Medulla oblongata (tissue), 1 donor: ENCODE data around the gene DMRT1.
"Not testable (repeated sequence)": the region's sequence is repeated elsewhere in the genome, so short reads cannot be mapped to it uniquely, and the experiment has no call there.

Experiments
- DNase-seq: peaks from one replicate; pipeline ENCODE4 v3.0.0-alpha.2; 2015; ENCODE audit errors: extremely low spot score

The DMRT1 gene

GRCh38 chr9:995781-996180, 154.3 kb downstream of the DMRT1 start:
- DNase-seq = no peak

DNA sequence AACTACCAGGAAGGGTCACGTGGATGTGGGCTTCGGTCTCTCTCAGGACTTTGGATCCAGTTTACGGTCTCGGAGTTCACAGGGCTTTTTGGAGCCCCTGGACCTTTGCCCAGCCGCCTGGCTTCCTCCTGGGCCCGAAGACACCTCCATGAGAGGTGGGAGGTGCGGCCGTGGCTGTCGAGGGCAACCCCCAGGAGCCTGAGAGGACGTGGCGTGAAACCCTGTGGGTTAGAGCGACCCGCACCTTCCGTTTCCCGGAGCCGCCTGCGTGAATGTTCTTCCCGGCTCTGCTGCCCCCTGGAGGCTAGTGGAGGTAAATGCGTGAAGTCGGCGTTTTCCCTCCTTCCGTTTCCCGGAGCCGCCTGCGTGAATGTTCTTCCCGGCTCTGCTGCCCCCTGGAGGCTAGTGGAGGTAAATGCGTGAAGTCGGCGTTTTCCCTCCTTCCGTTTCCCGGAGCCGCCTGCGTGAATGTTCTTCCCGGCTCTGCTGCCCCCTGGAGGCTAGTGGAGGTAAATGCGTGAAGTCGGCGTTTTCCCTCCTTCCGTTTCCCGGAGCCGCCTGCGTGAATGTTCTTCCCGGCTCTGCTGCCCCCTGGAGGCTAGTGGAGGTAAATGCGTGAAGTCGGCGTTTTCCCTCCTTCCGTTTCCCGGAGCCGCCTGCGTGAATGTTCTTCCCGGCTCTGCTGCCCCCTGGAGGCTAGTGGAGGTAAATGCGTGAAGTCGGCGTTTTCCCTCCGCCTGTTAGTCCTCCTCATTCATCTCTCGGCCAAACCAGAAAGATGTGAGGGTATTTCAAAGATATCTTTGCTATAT, 157.0 kb downstream of the DMRT1 start:
- DNase-seq = not testable (repeated sequence)

- DNase-seq = no peak
These were observed 160.3 kb downstream of the DMRT1 start for GRCh38 chr9:1001838-1002237.

- no peak for DNase-seq
These were observed 161.2 kb downstream of the DMRT1 start for GRCh38 chr9:1002678-1003077.

DNA sequence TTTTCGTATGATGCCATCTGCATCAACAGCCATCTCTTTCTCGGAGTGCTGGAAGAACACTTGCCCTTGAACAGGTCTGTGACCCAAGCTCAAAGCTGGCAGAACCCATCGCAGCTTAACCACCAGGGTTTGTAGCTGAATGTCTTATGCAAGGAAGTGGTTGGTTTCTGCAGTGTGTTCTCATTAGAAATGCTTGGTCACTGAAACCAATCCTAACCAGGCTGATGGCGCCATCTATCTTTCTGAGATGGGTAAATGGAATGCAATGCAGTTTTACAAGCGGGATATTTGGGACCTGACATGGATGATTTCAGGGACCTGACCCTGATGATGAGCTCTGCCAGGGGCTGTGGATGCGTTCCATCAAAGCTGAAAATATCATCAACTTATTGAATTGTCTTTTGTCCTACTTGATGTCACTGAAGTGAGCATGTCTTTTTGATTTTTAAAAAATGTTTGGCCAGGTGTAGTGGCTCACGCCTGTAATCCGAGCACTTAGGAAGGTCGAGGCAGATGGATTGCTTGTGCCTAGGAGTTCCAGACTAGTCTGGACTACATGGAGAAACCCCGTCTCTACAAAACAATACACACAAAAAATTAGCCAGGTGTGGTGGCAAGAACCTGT, 163.7 kb downstream of the DMRT1 start:
- peak; percentile 79 for DNase-seq

DNA sequence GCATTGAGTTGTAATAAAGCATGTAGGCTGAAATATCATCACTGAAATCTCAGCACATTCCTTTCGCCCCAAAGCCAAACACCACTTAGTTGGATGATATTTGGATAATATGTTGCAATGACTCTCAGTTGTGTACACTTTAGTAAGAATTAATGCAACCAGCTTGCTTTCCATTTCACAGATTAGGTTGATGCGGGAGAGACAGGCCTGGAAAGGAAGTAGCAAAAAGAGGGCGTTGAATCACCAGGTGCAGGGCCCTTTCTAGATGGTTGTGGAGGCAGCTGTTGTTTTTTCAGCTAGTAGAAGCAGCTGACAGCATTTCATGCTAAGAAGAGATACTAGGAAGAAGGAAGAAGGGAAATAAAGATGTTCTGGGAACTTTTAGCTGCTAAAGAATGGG, 165.8 kb downstream of the DMRT1 start:
- no peak for DNase-seq

DNA sequence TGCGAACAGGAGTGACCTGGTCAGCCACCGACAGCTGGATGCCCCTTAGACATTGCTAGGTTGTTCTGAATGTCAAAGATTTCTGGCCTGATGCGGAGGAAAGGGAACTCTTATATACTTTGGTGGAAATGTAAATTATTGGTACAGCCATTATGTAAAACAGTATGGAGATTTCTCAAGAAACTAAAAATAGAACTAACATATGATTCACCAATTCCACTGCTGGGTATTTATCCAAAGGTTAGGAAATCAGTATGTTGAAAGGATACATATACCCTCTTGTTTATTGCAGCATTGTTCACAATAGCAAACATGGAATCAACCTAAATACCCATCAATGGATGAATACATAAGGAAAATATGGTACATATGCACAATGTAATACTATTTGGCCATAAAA, 166.7 kb downstream of the DMRT1 start:
- DNase-seq = no peak

- peak; percentile 93 for DNase-seq
These were observed 167.7 kb downstream of the DMRT1 start for GRCh38 chr9:1009101-1009707.

DNA sequence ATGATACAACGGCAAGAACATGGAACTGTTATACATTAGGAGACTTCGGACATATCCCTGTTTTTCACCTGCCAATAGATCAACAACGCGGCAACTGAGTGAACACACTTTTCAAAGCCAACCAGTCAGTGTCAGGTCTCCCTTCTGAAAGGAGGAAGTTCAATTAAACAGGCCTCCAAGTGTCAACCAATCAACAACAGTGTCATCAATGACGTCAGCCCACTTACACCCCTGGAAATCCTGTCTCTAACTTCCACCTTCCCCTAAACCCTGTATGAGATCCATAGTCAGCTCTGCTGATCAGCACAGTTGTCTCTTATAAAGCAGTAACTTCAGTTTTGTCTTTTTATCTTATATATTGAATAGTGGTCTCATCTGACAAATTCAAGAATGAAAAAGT, 171.5 kb downstream of the DMRT1 start:
- DNase-seq = no peak

DNA sequence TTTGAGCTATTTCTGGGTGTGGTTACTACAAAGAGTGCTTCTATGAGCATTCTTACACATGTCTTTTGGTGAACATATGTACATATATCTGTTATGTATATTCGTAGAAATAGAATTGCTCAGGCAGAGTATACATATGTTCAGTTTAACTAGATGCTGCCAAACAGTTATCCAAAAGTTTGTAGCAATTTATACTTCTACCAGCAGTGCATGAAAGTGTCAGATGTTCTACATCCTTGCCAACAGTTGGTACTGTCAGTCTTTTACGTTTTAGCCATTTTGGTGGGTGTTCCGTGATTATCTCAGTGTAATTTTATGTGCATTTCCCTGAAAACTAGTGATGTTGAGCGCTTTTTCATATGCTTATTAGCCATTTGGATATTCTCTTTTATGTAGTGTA, 172.7 kb downstream of the DMRT1 start:
- DNase-seq = no peak

DNA sequence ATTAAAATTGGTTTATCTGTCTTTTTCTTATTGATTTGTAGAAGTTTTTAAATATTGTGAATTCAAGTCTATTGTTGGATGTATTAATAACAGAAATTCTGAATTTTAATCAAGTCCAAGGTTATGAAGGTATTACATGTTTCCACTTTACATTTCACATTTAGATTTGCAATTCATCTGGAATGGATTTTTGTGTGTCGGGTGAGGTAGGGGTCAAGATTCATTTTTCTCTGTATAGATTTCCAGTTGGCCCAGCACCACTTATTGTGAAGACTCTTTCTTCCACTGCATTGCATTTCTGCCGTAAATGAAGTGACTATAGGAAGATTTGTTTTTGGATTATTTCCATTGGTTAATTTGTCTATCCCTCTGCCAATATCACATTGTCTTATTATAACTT, 173.1 kb downstream of the DMRT1 start:
- no peak for DNase-seq

DNA sequence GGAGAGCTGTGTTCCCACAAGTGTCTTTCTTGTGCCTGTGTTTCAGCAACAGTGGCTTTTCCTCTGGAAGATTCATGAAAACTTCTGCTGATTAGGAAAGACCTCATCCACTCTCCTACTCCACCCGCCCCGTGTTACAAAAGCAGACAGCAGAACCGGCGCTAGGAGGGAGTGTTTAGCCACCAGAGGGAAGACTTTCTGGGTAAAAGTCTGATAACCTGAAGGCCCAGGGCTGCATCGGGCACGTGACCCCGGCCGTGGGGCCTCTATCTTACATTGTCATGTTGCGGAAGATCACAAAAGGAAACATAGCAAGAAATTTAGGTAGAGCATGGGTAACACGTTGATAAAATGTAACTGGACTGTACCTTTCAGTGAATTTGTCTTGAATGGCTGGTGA, 176.6 kb downstream of the DMRT1 start:
- no peak for DNase-seq
